Neural progenitor cell (in vitro differentiated cells): ENCODE data around the gene IPO9. TPM values are rescaled to one million over a fixed set of nuclear protein-coding genes. Genes with fewer than 3 reads are reported as not detected.

Experiments
- DNase-seq: peaks from one replicate; pipeline ENCODE4 v3.0.0-alpha.2; 2016; ENCODE audit warnings: low spot score
- H2AFZ ChIP-seq: fragments of 200-600 bp; sonication (generic); replicated peaks from 2 replicates; pipeline ENCODE4 v1.6.1; 2016; ENCODE audit warnings: antibody characterized with exemption
- H3F3A ChIP-seq: fragments of 200-600 bp; sonication (generic); 2 replicates; pipeline ENCODE4 v1.6.1; 2016; ENCODE audit warnings: antibody characterized with exemption, low read depth
- H3K27ac ChIP-seq: fragments of 200-600 bp; sonication (generic); 2 replicates; pipeline ENCODE4 v1.5.1; 2016; ENCODE audit warnings: mild to moderate bottlenecking
- H3K27me3 ChIP-seq: fragments of 200-600 bp; sonication (generic); 2 replicates; pipeline ENCODE4 v1.6.1; 2016; ENCODE audit warnings: mild to moderate bottlenecking, moderate library complexity
- H3K36me3 ChIP-seq: fragments of 200-600 bp; sonication (generic); 2 replicates; pipeline ENCODE4 v1.5.1; 2016
- H3K4me1 ChIP-seq: fragments of 200-600 bp; sonication (generic); 2 replicates; pipeline ENCODE4 v1.6.1; 2016; ENCODE audit warnings: mixed run types
- H3K4me2 ChIP-seq: fragments of 200-600 bp; sonication (generic); 2 replicates; pipeline ENCODE4 v1.6.1; 2016
- H3K4me3 ChIP-seq: fragments of 200-600 bp; sonication (generic); 2 replicates; pipeline ENCODE4 v1.5.1; 2016
- H3K79me2 ChIP-seq: fragments of 200-600 bp; sonication (generic); 2 replicates; pipeline ENCODE4 v1.6.1; 2016; ENCODE audit warnings: low read depth
- H3K9ac ChIP-seq: fragments of 200-600 bp; sonication (generic); 2 replicates; pipeline ENCODE4 v1.6.1; 2016
- H3K9me3 ChIP-seq: fragments of 200-600 bp; sonication (generic); 2 replicates; pipeline ENCODE4 v1.5.1; 2016; ENCODE audit warnings: low read depth
- H4K20me1 ChIP-seq: fragments of 200-600 bp; sonication (generic); 2 replicates; pipeline ENCODE4 v1.6.1; 2016; ENCODE audit warnings: low read depth
- H3K27ac Mint-ChIP-seq: 3 replicates; pipeline ENCODE4 v1.8.0; 2021; ENCODE audit warnings: mixed read lengths
- H3K27me3 Mint-ChIP-seq: 2 replicates; pipeline ENCODE4 v1.8.0; 2022; ENCODE audit warnings: low read depth, mild to moderate bottlenecking, inconsistent platforms, moderate library complexity, mixed read lengths; ENCODE audit not compliant: insufficient read depth
- H3K36me3 Mint-ChIP-seq: 3 replicates; pipeline ENCODE4 v1.8.0; 2021; ENCODE audit warnings: mixed read lengths
- H3K4me1 Mint-ChIP-seq: 3 replicates; pipeline ENCODE4 v1.8.0; 2021; ENCODE audit warnings: mixed read lengths
- H3K4me3 Mint-ChIP-seq: 3 replicates; pipeline ENCODE4 v1.8.0; 2021; ENCODE audit warnings: mild to moderate bottlenecking, moderate library complexity, mixed read lengths
- H3K9me3 Mint-ChIP-seq: 3 replicates; pipeline ENCODE4 v1.8.0; 2020; ENCODE audit warnings: mixed read lengths
- EZH2 ChIP-seq: fragments of 200-600 bp; sonication (generic); IDR thresholded peaks from 2 replicates; pipeline ENCODE4 v1.6.1; 2017; ENCODE audit warnings: antibody characterized with exemption, mild to moderate bottlenecking, moderate library complexity
- EZH2phosphoT487 ChIP-seq: fragments of 200-600 bp; sonication (generic); IDR thresholded peaks from 2 replicates; pipeline ENCODE4 v1.6.1; 2017; ENCODE audit warnings: antibody characterized with exemption
- total RNA-seq: library from RNA; depleted of rRNA; stranded (reverse); fragments of >200 nt; gene quantifications from 2 replicates; pipeline ENCODE4 v1.2.3, GENCODE V29; 2015; ENCODE audit warnings: low replicate concordance
- TF ChIP-seq, protein P1 (sequence below): fragments of 200-600 bp; sonication (generic); IDR thresholded peaks from 2 replicates; pipeline ENCODE4 v1.5.1; 2017; ENCODE audit warnings: antibody characterized with exemption, mild to moderate bottlenecking

IPO9 gene
- total RNA-seq, 1 donor from 2014 or later, result 63.2 TPM

DNA sequence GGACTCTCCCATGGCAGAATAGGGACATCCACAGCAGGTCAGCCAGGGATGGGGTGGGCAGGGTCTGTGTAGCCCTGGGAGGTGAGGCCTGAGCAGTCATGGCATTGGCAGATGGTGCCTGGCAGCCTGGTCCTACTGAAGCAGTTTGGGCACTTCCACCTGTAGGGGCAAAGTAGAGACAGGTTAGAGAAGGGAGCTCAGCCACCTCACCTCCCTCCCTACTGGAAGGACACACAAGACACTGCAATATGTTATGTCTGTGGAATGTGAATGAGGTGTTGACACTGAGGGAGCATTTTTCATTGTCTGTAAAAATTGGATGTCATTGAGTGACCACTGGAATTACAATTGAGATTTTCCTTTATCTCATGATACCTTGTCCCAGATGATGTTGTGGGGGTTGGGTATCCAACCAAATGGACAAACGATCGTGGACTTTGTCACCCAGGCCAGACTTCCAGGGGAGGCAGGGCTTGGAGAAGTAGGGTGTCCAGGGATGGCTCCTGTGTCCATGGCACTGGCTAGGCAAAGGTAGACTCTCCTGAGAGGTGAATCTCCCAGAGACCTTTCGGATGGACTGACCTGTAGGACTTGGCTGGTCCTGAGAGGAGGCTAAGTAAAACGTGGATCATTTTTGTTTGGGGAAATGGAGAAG is 69.4 kb downstream of the IPO9 start:
- no peaks in the 10 kb centered on the region for H4K20me1 ChIP-seq
- no peaks in the 10 kb centered on the region for H3K36me3 ChIP-seq
- Mint-ChIP-seq H3K27me3 (peaks cover 13% of the 10 kb centered on the region), H3K4me1 (peaks cover 17% of the 10 kb centered on the region), H3K4me3 (no peak overlapping the region), H3K9me3 (no peaks in the 10 kb centered on the region), H3K27ac (no peak overlapping the region), H3K36me3 (peaks cover 2% of the 10 kb centered on the region)
- H3K4me3 ChIP-seq, result no peak overlapping the region
- no peaks in the 10 kb centered on the region for H3K27me3 ChIP-seq
- no peak overlapping the region for H3K9ac ChIP-seq
- H3K27ac ChIP-seq, result no peak overlapping the region
- TF ChIP-seq, protein P1, sequence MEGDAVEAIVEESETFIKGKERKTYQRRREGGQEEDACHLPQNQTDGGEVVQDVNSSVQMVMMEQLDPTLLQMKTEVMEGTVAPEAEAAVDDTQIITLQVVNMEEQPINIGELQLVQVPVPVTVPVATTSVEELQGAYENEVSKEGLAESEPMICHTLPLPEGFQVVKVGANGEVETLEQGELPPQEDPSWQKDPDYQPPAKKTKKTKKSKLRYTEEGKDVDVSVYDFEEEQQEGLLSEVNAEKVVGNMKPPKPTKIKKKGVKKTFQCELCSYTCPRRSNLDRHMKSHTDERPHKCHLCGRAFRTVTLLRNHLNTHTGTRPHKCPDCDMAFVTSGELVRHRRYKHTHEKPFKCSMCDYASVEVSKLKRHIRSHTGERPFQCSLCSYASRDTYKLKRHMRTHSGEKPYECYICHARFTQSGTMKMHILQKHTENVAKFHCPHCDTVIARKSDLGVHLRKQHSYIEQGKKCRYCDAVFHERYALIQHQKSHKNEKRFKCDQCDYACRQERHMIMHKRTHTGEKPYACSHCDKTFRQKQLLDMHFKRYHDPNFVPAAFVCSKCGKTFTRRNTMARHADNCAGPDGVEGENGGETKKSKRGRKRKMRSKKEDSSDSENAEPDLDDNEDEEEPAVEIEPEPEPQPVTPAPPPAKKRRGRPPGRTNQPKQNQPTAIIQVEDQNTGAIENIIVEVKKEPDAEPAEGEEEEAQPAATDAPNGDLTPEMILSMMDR, result no peak
- H3K4me2 ChIP-seq, result no peak overlapping the region
- no peaks in the 10 kb centered on the region for H3K9me3 ChIP-seq
- no peak for DNase-seq
- H2AFZ ChIP-seq, result no peak overlapping the region
- H3K79me2 ChIP-seq, result no peaks in the 10 kb centered on the region
- peaks cover 10% of the 10 kb centered on the region for H3K4me1 ChIP-seq
- no peaks in the 10 kb centered on the region for H3F3A ChIP-seq

DNA sequence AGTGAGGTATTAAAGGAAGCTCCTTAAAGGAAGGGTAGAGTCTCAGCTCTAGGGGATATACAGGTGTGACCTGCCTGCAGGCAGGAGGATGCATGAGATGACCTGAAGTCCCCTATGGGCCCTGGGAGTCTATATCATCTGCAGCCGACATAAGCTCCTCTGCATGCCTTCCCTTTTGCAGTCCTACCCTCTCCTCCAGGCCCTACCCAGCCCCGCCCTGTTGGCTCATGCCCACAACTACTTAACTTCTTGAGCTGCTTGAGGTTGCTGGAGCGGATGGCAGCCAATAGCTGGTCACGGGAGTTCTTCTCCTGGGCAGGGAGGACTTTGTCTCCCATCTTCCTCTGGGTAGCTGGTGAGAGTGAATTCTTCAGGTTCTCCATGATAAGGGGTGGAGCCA is 70.0 kb downstream of the IPO9 start:
- Histone ChIP-seq H3K9me3 (no peaks in the 10 kb centered on the region), H3F3A (no peaks in the 10 kb centered on the region), H3K4me2 (no peak overlapping the region), H3K4me1 (peaks cover 4% of the 10 kb centered on the region), H3K79me2 (no peaks in the 10 kb centered on the region), H3K4me3 (no peak overlapping the region), H3K27ac (no peak overlapping the region), H4K20me1 (no peaks in the 10 kb centered on the region), H3K36me3 (no peaks in the 10 kb centered on the region), H3K9ac (no peak overlapping the region), H3K27me3 (no peaks in the 10 kb centered on the region), H2AFZ (no peak overlapping the region)
- Mint-ChIP-seq H3K36me3 (peaks cover 2% of the 10 kb centered on the region), H3K27ac (no peak overlapping the region), H3K4me3 (no peak overlapping the region), H3K4me1 (peaks cover 15% of the 10 kb centered on the region), H3K27me3 (peaks cover 11% of the 10 kb centered on the region), H3K9me3 (no peaks in the 10 kb centered on the region)
- DNase-seq, result no peak
- TF ChIP-seq EZH2phosphoT487 (no peak), EZH2 (no peak)
- TF ChIP-seq, protein P1, result no peak

DNA sequence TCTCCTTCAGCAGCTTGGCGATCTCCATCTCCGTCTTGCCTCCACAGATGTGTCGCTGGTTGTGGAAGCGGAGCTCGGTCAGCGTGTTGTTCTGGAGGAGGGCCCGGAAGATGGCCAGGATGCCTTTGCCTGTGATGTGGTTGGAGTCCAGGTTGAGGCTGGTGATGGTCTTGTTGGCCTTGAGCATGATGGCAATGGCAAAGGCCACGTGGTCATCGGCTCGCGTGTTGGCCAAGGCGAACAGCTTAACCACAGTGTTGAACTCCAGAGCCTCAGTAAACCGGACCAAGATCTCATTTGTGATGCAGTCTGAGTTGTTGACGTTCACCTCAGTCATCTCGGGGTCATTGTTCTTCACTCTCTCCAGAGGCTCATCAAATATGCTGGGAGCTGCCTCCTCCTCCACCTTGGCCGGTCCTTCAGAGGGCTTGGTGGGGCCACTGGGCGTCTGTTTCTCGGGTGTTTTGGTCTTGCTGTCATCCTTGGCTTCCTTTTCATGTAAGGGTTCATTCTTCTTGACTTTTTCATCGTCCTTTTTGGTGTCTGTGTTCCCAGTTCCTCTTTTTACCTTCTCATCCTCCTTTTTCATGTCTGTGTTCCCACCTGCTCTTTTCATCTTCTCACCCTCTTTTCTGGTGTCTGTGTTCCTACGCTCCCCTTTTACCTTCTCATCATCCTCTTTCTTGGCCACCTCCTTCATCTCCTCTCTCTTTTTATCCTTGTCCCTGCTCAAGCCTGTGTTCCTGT is 70.9 kb downstream of the IPO9 start:
- H3K27me3 Mint-ChIP-seq, result peaks cover 11% of the 10 kb centered on the region
- H3K27ac Mint-ChIP-seq, result no peak overlapping the region
- no peak overlapping the region for H3K27ac ChIP-seq

More for the DNA sequence above, 70.9 kb downstream of the IPO9 start:
- Histone ChIP-seq H3K36me3 (no peaks in the 10 kb centered on the region), H4K20me1 (no peaks in the 10 kb centered on the region), H3K9ac (no peak overlapping the region), H3K4me1 (no peaks in the 10 kb centered on the region), H3K79me2 (no peaks in the 10 kb centered on the region), H3K9me3 (no peaks in the 10 kb centered on the region), H3F3A (no peaks in the 10 kb centered on the region), H3K4me3 (no peak overlapping the region), H2AFZ (no peak overlapping the region), H3K4me2 (no peak overlapping the region), H3K27me3 (no peaks in the 10 kb centered on the region)
- DNase-seq, result no peak
- Mint-ChIP-seq H3K36me3 (peaks cover 2% of the 10 kb centered on the region), H3K9me3 (no peaks in the 10 kb centered on the region), H3K4me3 (no peak overlapping the region), H3K4me1 (peaks cover 11% of the 10 kb centered on the region)
- TF ChIP-seq EZH2phosphoT487 (no peak), EZH2 (no peak)
- TF ChIP-seq, protein P1, result no peak
